GM21619 (cell line): ENCODE results near the gene SEC14L1.
"Not testable (repeated sequence)": the region's sequence is repeated elsewhere in the genome, so short reads cannot be mapped to it uniquely, and the experiment has no call there.

Source experiments
- ATAC-seq: cut with Tn5 transposase; IDR thresholded peaks from one replicate; pipeline ENCODE4 v1.9.1; 2021; ENCODE audit not compliant: unreplicated experiment

SEC14L1 gene

GRCh38 chr17:77115947-77116346, 24.8 kb upstream of the SEC14L1 start:
- no peak for ATAC-seq

- no peak for ATAC-seq
These were observed 24.4 kb upstream of the SEC14L1 start for GRCh38 chr17:77116371-77116860.

- no peak for ATAC-seq
These were observed 23.4 kb upstream of the SEC14L1 start for GRCh38 chr17:77117415-77117814.

GRCh38 chr17:77118251-77118928, 22.4 kb upstream of the SEC14L1 start:
- no peak for ATAC-seq

GRCh38 chr17:77119668-77120301, 21.0 kb upstream of the SEC14L1 start:
- ATAC-seq = no peak

GRCh38 chr17:77120868-77121267, 19.9 kb upstream of the SEC14L1 start:
- ATAC-seq = no peak

GRCh38 chr17:77124192-77124889, 16.4 kb upstream of the SEC14L1 start:
- ATAC-seq = no peak

- ATAC-seq = no peak
These were observed 15.3 kb upstream of the SEC14L1 start for GRCh38 chr17:77125432-77125901.

GRCh38 chr17:77126519-77126918, 14.2 kb upstream of the SEC14L1 start:
- ATAC-seq = no peak

GRCh38 chr17:77127735-77128361, 12.9 kb upstream of the SEC14L1 start:
- no peak for ATAC-seq

GRCh38 chr17:77128896-77129567, 11.7 kb upstream of the SEC14L1 start:
- ATAC-seq = no peak

GRCh38 chr17:77129568-77130301, 11.0 kb upstream of the SEC14L1 start:
- ATAC-seq = no peak

- no peak for ATAC-seq
These were observed 10.2 kb upstream of the SEC14L1 start for GRCh38 chr17:77130525-77130924.

- no peak for ATAC-seq
These were observed 8.9 kb upstream of the SEC14L1 start for GRCh38 chr17:77131904-77132303.

- ATAC-seq = no peak
These were observed 8.2 kb upstream of the SEC14L1 start for GRCh38 chr17:77132411-77133086.

GRCh38 chr17:77133087-77133638, 7.6 kb upstream of the SEC14L1 start:
- ATAC-seq = no peak

- no peak for ATAC-seq
These were observed 4.4 kb upstream of the SEC14L1 start for GRCh38 chr17:77136420-77136767.

GRCh38 chr17:77137111-77137510, 3.7 kb upstream of the SEC14L1 start:
- no peak for ATAC-seq

- not testable (repeated sequence) for ATAC-seq
These were observed 2.9 kb upstream of the SEC14L1 start for GRCh38 chr17:77137886-77138285.
